Measurements from ENCODE around the gene LFNG.

The LFNG gene

DNA sequence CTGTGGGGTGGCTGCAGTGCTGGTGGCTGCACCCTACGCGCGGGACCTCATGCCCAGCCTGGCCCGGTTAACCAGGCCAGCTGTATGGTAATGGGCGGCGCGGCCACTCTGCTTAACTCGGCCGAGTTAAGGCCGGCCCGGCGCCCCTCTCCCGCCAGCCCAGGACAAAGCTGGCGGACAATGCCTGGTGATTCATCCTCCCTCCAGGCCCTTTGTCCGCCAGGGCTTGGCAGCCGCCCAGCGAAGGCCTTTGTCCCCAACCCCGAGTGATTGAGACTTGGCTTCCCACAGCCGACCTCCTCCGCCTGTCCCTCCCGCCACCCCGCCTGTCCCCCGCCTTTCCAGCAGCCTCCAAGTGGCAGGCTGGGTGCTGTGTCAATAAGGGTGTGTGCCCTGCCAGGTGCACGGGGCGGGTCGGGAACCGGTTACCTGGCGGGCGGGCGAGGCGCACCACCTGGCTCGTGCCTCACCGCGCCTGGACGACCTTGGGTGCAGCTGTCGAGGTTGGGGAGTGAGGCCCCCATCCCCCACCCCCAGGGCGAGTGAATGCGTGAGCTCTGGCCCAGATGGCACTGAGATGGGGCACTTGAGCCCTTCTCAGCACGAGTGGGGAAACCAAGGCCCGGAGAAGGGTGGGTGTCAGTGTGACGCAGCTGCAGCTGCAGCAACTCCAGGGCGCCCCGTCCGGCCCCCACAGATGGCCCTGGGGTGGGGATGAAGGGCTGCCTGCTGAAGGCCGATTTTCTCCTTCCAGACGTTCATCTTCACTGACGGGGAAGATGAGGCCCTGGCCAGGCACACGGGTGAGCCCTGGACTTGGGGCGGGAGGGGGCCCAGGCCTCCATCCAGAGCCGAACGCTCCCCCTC, 4.6 kb downstream of the LFNG start:
- no peaks in the 10 kb centered on the region for H3K27me3 ChIP-seq (ENCODE audit: control insufficient read depth in 2 of 2, insufficient read depth in 2 of 2, low read length in 2 of 2)
- H3K27ac ChIP-seq (ENCODE audit: low read depth in 2 of 2, low read length in 2 of 2), result peak overlapping the region; percentile 98 to 99
- no peaks in the 10 kb centered on the region for H3K9me3 ChIP-seq (ENCODE audit: control insufficient read depth in 2 of 2, low read length in 2 of 2)
- peaks cover 69 to 79% of the 10 kb centered on the region in 2 donors for H3K4me1 ChIP-seq (ENCODE audit: control insufficient read depth in 2 of 2, insufficient read depth in 2 of 2, low read length in 2 of 2)
- H3K36me3 ChIP-seq (ENCODE audit: control insufficient read depth in 2 of 2, insufficient read depth in 2 of 2, low read length in 2 of 2), result peaks cover 18 to 35% of the 10 kb centered on the region in 2 donors
- H3K9ac ChIP-seq (ENCODE audit: low read depth in 1 of 2, low read length in 2 of 2), result peak overlapping the region; percentile 87 to 94
- peak overlapping the region; percentile 70 to 87 for H3K4me3 ChIP-seq (ENCODE audit: low read length in 2 of 2)

DNA sequence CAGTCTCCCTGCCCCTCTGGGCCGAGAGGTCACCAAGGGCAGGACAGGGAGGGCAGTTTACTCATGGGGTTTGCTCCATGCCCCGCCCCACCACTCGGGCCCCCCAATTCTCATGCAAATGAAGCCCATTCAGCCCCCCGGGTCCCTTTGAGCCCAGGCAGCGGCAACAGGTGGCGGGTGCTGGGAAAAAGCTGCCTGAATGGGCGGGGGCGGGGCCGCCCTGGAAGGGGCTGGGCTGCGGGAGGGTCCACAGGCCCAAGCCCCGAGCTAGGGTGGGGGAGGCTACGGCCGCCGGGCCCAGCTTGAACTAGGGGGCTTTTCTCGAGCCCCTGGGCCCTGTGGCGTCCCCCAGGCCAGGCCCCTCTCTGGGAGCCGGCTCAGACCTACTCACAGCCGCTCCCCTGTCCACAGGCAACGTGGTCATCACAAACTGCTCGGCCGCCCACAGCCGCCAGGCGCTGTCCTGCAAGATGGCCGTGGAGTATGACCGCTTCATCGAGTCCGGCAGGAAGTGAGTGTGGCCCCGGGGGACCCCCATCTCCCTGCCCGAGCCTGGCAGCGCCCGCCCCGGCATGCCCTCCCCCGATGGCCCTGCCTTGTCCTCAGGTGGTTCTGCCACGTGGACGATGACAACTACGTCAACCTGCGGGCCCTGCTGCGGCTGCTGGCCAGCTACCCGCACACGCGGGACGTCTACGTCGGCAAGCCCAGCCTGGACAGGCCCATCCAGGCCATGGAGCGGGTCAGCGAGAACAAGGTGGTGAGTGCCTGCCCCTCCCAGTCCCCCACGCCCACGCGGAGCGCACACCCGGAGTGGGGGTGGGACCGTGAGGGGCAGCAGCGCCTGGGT, 5.5 kb downstream of the LFNG start:
- H3K36me3 ChIP-seq (ENCODE audit: control insufficient read depth in 2 of 2, insufficient read depth in 2 of 2, low read length in 2 of 2), result peaks cover 18 to 35% of the 10 kb centered on the region in 2 donors

DNA sequence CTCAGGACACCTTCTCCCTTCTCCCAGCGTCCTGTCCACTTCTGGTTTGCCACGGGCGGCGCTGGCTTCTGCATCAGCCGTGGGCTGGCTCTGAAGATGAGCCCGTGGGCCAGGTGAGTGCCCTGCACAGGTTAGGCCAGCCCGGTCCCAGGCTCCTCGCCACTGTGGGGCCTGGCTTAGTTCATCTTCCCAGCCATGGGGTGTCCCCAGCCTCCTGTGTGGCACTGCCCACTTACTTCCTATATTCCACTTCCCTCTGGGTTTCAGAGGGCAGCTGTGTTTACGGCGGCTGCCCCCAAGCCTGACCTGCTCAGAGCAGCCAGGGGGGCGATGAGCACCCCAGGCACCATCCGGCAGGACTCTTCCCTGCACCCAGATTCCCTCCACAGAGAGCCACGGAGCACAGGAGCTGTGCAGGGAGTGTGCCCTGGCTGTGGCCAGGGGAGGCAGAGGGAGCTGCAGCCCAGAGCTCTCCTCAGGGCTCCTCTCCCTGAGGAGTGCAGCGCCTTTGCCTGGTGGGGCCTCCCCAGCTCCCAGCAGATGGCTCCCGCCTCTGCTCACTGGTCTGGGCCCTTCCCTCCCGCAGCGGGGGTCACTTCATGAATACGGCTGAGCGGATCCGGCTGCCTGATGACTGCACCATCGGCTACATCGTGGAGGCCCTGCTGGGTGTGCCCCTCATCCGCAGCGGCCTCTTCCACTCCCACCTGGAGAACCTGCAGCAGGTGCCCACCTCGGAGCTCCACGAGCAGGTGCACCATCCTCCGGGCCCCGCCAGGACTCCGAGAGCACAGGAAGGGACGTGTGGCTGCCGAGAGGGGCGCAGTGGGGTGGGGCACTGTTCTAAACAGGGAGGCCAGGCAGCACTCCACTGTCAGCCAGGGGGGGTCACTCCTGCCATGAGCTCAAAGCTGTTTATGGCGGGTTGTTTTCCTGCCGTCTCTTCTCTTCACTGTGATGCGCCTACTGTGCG, 6.4 kb downstream of the LFNG start:
- H3K27ac ChIP-seq (ENCODE audit: low read depth in 2 of 2, low read length in 2 of 2), result peak overlapping the region; percentile 98 to 99
- peaks cover 81 to 90% of the 10 kb centered on the region in 2 donors for H3K4me1 ChIP-seq (ENCODE audit: control insufficient read depth in 2 of 2, insufficient read depth in 2 of 2, low read length in 2 of 2)
- no peaks in the 10 kb centered on the region for H3K27me3 ChIP-seq (ENCODE audit: control insufficient read depth in 2 of 2, insufficient read depth in 2 of 2, low read length in 2 of 2)
- H3K4me3 ChIP-seq (ENCODE audit: low read length in 2 of 2), result no peak overlapping the region
- peaks cover 18 to 35% of the 10 kb centered on the region in 2 donors for H3K36me3 ChIP-seq (ENCODE audit: control insufficient read depth in 2 of 2, insufficient read depth in 2 of 2, low read length in 2 of 2)
- peak overlapping the region in 1 of 2 donors; percentile 86 for H3K9ac ChIP-seq (ENCODE audit: low read depth in 1 of 2, low read length in 2 of 2)
- H3K9me3 ChIP-seq (ENCODE audit: control insufficient read depth in 2 of 2, low read length in 2 of 2), result no peaks in the 10 kb centered on the region

More for the DNA sequence above, 5.5 kb downstream of the LFNG start:
- Histone ChIP-seq H3K27ac (ENCODE audit: low read depth in 2 of 2, low read length in 2 of 2) (peak overlapping the region; percentile 98 to 99), H3K4me1 (ENCODE audit: control insufficient read depth in 2 of 2, insufficient read depth in 2 of 2, low read length in 2 of 2) (peaks cover 75 to 87% of the 10 kb centered on the region in 2 donors), H3K9me3 (ENCODE audit: control insufficient read depth in 2 of 2, low read length in 2 of 2) (no peaks in the 10 kb centered on the region), H3K4me3 (ENCODE audit: low read length in 2 of 2) (peak overlapping the region in 1 of 2 donors; percentile 27), H3K9ac (ENCODE audit: low read depth in 1 of 2, low read length in 2 of 2) (peak overlapping the region; percentile 32 to 86), H3K27me3 (ENCODE audit: control insufficient read depth in 2 of 2, insufficient read depth in 2 of 2, low read length in 2 of 2) (no peaks in the 10 kb centered on the region)

DNA sequence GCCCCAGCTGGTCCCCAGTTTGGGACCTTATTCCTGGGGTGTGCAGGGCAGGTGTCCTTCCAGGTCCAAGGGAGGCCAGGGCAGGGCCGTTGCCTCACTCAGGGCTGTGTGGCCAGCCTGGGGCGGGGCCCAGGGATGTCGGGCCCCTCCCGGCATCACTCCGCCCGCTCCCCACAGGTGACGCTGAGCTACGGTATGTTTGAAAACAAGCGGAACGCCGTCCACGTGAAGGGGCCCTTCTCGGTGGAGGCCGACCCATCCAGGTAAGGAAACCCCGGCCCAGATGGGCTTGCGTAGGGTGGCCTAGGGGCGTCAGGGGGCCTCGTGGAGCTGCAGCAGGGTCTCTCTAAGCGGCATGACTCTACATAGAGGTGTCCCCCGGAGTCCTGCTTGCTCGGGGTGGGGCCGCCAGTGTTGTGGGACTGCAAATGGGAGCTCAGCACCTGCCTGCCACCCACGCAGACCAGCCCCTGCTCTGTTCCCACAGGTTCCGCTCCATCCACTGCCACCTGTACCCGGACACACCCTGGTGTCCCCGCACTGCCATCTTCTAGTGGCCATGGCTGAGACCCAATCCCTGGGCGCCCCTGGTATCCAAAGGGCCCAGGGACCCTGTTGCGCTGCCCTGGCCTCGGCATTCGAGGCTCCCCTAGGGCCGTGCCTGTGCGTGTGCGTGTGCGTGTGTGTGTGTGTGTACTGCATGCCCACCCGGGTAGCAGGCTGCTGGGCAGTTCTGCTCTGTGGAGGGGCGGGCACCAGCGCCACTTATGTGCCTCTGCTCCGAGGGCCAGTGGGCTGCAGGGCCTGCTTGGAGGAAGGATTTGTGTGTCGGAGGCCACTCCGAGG, 7.3 kb downstream of the LFNG start:
- peak overlapping the region; percentile 98 to 99 for H3K27ac ChIP-seq (ENCODE audit: low read depth in 2 of 2, low read length in 2 of 2)
- H3K27me3 ChIP-seq (ENCODE audit: control insufficient read depth in 2 of 2, insufficient read depth in 2 of 2, low read length in 2 of 2), result no peaks in the 10 kb centered on the region
- no peaks in the 10 kb centered on the region for H3K9me3 ChIP-seq (ENCODE audit: control insufficient read depth in 2 of 2, low read length in 2 of 2)
- H3K4me1 ChIP-seq (ENCODE audit: control insufficient read depth in 2 of 2, insufficient read depth in 2 of 2, low read length in 2 of 2), result peaks cover 80 to 89% of the 10 kb centered on the region in 2 donors
- H3K36me3 ChIP-seq (ENCODE audit: control insufficient read depth in 2 of 2, insufficient read depth in 2 of 2, low read length in 2 of 2), result peaks cover 18 to 35% of the 10 kb centered on the region in 2 donors
- H3K9ac ChIP-seq (ENCODE audit: low read depth in 1 of 2, low read length in 2 of 2), result peak overlapping the region in 1 of 2 donors; percentile 86
- no peak overlapping the region for H3K4me3 ChIP-seq (ENCODE audit: low read length in 2 of 2)

DNA sequence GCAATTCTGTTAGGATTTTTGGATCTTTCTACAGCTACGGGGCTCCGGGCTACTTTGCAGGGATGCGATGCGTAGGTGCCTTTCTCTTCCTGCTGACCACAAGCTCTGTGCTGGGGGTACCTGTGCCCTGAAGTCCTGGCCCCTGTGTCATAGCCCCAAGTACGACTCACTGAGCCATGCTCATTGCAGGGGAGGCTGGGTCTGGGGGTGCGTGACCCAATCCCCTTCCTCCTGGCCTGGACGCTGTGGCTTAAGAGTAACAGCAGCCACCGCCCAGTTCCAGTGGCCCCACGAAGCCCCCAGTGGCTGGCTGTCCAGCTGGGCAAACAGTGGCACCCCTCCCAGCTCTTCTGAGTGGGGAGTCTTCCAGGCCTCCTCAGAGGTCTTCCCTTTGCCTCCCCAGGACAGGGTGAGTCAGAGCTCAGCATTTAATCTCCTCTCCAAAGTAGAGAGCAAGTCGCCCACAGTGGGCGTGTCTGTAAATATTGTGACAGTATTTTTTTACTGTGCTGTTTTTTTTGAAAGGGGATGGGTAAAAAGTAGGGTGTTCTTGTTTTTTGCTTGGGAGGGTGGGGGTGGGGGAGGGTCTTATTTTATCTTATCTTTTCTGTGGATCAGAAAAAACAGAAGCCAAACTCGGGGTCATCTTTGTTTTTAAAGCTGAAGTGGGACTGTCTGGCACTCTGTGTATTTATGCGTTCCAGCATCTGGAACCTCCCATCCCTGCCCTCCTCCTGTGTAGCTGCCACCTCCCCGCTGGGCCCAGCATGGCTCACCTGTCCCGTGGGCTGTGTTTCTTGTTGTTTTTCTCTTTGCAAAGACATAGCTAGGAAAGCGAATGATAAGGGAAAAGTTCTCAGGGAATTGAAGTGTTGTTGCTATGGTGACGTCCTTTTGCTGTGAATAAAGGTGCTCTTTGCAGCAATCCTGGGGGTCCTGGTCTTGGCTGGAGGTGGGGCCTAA, 8.2 kb downstream of the LFNG start:
- Histone ChIP-seq H3K27ac (ENCODE audit: low read depth in 2 of 2, low read length in 2 of 2) (peak overlapping the region; percentile 89 to 99), H3K9me3 (ENCODE audit: control insufficient read depth in 2 of 2, low read length in 2 of 2) (no peaks in the 10 kb centered on the region), H3K9ac (ENCODE audit: low read depth in 1 of 2, low read length in 2 of 2) (peak overlapping the region in 1 of 2 donors; percentile 86), H3K4me3 (ENCODE audit: low read length in 2 of 2) (no peak overlapping the region), H3K4me1 (ENCODE audit: control insufficient read depth in 2 of 2, insufficient read depth in 2 of 2, low read length in 2 of 2) (peaks cover 74 to 81% of the 10 kb centered on the region in 2 donors), H3K36me3 (ENCODE audit: control insufficient read depth in 2 of 2, insufficient read depth in 2 of 2, low read length in 2 of 2) (peaks cover 18 to 35% of the 10 kb centered on the region in 2 donors), H3K27me3 (ENCODE audit: control insufficient read depth in 2 of 2, insufficient read depth in 2 of 2, low read length in 2 of 2) (no peaks in the 10 kb centered on the region)

DNA sequence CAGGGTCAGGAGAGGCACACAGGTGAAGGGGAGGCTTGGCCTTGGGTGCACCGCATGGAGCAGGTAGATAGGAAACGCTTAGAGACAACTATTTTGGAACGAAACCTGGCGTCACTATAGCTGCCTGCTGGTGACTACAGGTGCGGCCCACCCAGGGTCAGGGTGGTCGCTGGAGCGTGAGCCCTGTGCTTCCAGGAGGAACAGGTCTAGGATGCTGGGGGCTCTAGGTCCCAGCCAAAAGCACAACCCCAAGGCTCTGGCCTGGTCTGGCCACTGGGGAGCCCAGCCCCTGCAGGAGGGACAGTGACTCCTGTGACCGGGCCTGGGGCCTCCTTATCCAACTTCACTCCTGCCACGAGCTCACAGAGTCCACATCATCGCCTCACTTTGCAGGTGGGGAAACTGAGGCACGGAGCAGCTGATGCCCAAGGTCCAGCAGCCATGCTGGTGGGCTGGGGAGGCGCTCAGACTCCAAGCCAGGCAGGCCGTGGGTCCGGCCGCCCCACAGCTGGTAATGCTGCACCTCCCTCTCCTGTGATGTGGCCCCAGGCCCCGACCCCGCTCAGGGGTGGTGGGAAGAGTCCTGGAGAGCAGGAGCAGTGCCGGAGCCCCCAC, 9.0 kb downstream of the LFNG start:
- peaks cover 67 to 74% of the 10 kb centered on the region in 2 donors for H3K4me1 ChIP-seq (ENCODE audit: control insufficient read depth in 2 of 2, insufficient read depth in 2 of 2, low read length in 2 of 2)
- peak overlapping the region in 1 of 2 donors; percentile 86 for H3K9ac ChIP-seq (ENCODE audit: low read depth in 1 of 2, low read length in 2 of 2)

DNA sequence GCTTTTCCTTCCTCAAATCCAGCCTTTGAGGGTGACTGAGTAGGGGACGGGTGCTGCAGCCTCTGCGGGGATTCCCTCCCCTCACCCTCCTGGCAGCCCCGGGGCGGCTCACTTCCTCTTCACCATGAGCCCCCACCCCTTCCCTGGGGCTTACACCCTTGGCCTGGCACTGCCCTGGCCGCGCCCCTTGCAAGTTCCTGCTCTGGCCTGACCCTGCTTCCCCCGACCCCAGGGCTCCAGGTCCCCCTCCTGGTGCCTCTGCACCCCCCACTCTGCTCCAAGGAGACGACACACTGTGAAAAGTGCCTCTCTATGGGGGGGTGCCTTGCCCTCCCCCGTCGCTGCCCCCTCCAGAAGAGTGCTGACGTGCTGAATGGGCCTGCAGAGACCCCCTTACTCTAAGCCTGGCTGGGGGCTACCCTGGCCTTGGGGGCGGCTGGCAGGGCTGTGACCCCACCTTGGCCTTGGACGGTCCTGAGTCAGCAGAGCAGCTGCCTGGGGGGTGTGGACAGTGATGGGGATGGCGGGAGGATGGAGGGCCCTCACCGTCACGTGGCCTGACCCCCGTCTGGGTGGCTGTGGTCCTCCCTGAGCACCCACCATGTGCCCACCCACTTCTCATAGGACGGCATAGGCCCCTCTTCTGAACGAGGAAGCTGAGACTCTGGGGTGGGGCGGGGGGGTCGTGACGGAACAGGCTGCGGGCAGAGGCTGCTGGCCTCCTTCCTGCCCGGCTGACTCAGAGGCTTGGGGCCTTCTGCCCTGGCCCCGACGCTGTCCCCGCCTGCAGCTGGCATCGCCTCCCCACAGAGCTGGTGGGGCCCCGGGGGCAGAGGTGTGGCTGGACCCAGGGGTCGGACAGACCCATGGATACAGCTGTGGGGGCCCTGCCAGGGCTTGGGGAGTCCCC, 9.8 kb downstream of the LFNG start:
- Histone ChIP-seq H3K9ac (ENCODE audit: low read depth in 1 of 2, low read length in 2 of 2) (peak overlapping the region in 1 of 2 donors; percentile 86), H3K4me3 (ENCODE audit: low read length in 2 of 2) (peak overlapping the region in 1 of 2 donors; percentile 16), H3K4me1 (ENCODE audit: control insufficient read depth in 2 of 2, insufficient read depth in 2 of 2, low read length in 2 of 2) (peaks cover 62 to 68% of the 10 kb centered on the region in 2 donors)

More for the DNA sequence above, 9.0 kb downstream of the LFNG start:
- Histone ChIP-seq H3K36me3 (ENCODE audit: control insufficient read depth in 2 of 2, insufficient read depth in 2 of 2, low read length in 2 of 2) (peaks cover 18 to 35% of the 10 kb centered on the region in 2 donors), H3K9me3 (ENCODE audit: control insufficient read depth in 2 of 2, low read length in 2 of 2) (no peaks in the 10 kb centered on the region), H3K27me3 (ENCODE audit: control insufficient read depth in 2 of 2, insufficient read depth in 2 of 2, low read length in 2 of 2) (no peaks in the 10 kb centered on the region), H3K4me3 (ENCODE audit: low read length in 2 of 2) (no peak overlapping the region), H3K27ac (ENCODE audit: low read depth in 2 of 2, low read length in 2 of 2) (peak overlapping the region; percentile 89 to 99)

More for the DNA sequence above, 9.8 kb downstream of the LFNG start:
- Histone ChIP-seq H3K27ac (ENCODE audit: low read depth in 2 of 2, low read length in 2 of 2) (peak overlapping the region; percentile 89 to 99), H3K36me3 (ENCODE audit: control insufficient read depth in 2 of 2, insufficient read depth in 2 of 2, low read length in 2 of 2) (peaks cover 18 to 35% of the 10 kb centered on the region in 2 donors), H3K9me3 (ENCODE audit: control insufficient read depth in 2 of 2, low read length in 2 of 2) (no peaks in the 10 kb centered on the region), H3K27me3 (ENCODE audit: control insufficient read depth in 2 of 2, insufficient read depth in 2 of 2, low read length in 2 of 2) (no peaks in the 10 kb centered on the region)
